Mucosa of gallbladder (tissue), 1 donor: ENCODE measurements around the gene ARHGEF4. TPM values are rescaled to one million over a fixed set of nuclear protein-coding genes. Genes with fewer than 3 reads are reported as not detected.

Experiments
- DNase-seq: peaks from one replicate; pipeline ENCODE4 v3.0.0-alpha.2; 2020; ENCODE audit warnings: low spot score
- total RNA-seq: library from RNA; stranded (reverse); gene quantifications from one replicate; pipeline ENCODE4 v1.2.1, GENCODE V29; 2021
- donor health status: DM: no; HTN: no; CAD: no.

The ARHGEF4 gene
- total RNA-seq, 1 donor from 2014 or later = 11.7 TPM

DNA sequence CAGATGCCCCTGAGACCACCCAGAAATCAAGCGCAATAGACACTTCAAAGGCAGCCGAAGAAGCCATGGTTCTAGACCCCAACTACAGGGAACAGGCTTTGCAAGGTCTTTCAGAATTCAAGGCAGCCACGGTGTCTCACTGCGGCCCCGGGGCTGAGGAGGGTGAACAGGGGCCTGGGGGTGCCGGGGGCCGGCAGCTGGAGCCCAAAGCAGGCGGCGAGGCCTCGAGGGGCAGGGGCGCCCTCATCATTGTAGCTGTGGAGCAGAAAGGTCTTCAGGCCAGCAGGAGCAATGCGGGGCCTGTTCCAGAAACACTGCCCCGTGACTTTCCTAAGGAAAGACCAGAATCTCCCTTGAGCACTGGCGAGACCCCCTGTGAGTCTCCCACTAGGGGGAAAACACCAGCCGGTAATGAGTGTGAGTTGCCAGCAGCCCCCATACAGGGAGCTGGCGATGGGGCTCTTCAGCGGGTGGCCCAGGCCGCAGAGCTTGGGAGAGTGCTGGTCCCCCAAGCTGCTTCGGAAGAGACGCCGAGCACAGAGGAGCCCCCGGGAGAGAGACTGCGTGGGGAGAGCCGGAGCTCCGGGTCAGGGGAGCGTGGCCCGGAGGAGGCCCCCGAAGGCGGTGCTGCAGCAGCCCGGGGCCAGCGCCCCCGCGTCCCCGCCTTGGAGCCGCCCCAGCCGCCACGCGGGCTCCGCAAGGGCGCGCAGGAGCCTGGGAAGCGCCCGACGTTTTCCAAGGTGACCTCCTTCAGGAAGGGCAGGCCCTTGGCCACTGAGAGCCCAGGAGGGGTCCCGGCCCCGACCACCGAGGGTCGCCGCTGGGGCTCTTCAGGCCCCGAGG, 79.1 kb downstream of the ARHGEF4 start:
- DNase-seq = no peak

DNA sequence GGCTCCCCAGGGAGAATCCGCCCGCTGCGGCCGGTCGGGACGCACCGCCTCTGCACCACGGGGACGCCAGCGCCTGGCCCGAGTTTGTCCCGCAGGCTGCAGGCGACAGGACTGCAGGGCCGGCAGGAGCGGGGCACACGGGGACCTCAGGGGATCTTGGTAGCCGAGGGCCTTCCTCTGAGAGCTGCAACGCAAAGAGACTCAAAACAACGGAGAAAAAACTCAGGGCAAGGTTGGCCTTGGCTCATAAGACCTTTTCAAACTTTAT, 79.7 kb downstream of the ARHGEF4 start:
- no peak for DNase-seq

DNA sequence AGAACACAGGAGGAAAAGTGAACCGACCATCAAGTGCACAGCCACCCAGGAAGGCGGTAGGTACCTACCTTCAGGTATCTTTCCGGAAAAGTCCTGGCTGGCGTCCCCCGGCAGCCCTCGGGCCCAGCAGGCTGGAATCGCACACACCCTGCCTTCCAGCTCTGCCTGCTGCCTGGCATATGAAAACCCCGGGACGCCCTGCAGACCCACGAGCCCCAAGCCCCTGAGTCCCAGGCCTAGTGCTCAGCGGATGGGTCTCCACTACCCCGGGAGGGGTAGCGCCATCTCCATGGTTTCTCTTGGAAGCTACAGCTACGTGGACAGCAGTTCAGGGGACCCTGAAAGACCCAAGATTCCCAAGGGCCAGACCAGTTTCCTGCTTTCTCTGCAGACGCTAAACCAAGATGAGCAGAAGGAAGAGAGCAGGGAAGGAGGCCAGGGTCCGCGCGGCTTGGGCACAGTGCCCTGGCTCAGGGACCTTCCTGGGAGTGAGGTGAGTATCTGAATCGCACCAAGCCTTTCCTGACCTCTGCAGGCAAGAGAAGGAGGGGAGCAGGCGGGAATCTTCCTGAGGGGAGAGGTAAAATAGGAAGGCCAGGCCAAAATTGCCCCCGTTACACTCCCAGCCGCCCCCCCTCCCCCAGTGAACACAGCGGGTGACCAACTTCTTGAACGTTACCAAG, 80.4 kb downstream of the ARHGEF4 start:
- no peak for DNase-seq

DNA sequence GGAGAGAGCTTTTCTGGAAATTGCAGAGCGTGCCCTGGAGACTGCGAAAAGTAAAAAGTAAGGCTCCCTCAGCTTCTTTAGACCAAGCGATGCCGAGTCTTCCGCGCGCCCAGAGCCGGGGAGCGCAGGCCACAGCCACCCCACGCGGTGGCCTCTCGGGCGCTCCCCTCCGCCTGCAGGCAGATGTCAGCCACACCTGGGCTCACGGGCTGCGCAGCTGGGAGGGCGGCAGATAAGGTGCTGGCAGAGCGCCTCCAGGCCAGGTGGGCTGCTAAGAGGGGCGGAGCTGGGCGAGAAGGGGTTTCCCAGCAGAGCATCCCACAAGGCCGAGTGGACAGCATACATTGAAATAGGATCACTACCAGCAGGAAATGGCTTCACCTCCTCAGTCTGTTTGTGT, 81.7 kb downstream of the ARHGEF4 start:
- DNase-seq = no peak

DNA sequence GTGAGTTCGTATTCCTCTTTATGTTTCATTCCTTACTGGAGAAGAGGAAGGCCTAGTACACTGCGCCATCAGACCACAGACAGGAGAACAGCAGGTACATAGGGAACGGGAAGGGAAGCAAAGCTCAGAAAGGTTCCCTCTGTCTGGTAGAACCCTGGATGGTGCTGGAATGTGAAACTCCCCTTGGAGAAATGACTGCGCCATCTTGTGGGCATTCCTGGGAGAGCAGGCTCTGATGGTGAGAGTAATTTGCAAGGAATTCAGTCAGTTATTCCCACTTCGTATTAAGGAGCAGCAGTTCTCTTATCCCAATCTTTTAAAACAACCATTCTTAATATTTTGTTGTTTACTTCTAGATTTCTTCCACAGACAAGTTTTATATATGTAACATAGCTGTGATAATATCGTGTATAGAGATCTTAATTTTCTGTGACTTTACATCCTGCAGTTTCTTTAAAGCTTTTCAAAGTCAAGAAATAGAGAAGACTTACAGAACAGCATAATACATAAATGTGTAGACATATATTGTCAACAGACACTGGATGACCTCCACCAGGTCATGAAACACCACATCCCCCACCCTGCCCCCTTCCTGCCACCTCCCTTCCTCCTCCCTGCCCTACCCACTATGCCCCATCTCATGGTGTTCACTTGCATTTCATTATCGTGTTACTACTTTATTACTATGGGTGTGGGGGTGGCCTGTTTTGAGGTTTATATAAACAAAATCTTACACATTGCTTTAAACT, 83.9 kb downstream of the ARHGEF4 start:
- DNase-seq = peak; percentile 57

GRCh38 chr2:130921164-130921476, 84.4 kb downstream of the ARHGEF4 start:
- no peak for DNase-seq

GRCh38 chr2:130922417-130922816, 85.7 kb downstream of the ARHGEF4 start:
- no peak for DNase-seq

DNA sequence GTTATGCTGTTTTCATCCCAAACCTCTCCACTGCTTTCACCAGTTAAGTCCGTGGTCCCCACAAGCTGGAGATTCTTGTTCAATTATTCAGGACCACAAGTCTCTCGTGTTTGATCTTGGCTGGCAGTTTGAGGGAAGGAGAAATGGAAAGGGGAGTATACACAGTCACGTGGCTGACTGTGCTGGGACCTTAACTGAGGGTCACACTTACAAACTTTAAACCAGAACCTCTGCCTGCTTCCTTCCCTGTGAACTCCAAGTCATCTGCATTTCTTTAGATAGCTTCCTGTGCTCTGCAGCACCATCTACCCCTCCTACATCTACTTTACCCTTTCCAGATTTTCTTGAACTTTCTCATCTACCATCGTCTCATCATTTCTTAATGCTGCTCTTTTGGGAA, 91.7 kb downstream of the ARHGEF4 start:
- no peak for DNase-seq

DNA sequence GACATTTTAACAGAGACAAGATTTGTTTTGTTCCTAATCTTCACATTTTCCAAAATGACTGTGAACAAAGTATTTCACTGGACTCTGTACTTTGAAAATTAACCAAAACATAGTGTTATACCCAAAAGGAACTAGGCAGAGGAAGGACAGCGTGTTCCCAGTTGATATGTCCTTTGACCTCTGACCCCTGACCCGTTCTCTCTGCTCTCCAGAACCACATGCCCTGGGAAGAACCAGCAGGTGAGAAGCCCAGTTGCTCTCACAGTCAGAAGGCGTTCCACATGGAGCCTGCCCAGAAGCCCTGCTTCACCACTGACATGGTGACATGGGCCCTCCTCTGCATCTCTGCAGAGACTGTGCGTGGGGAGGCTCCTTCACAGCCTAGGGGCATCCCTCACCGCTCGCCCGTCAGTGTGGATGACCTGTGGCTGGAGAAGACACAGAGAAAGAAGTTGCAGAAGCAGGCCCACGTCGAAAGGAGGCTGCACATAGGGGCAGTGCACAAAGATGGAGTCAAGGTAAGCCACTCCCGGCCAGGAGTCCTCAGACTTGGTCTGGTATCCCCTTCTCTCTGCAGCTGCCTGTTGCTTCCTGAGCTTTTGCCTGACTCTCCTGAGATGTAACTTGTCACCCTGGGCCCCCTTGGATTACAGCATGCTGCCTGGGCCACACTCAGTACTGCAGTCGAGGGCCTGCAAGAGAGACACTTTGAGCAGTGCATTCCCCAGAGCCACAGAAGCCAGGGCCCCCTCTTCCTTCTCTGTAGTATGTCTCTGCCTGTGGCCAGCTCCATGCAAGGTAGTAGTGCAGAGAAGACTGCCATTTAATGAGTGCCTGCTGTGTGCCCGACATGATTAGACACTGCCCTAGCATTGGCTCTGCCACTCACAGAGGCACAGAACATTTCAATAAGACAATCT, 94.3 kb downstream of the ARHGEF4 start:
- DNase-seq = no peak

DNA sequence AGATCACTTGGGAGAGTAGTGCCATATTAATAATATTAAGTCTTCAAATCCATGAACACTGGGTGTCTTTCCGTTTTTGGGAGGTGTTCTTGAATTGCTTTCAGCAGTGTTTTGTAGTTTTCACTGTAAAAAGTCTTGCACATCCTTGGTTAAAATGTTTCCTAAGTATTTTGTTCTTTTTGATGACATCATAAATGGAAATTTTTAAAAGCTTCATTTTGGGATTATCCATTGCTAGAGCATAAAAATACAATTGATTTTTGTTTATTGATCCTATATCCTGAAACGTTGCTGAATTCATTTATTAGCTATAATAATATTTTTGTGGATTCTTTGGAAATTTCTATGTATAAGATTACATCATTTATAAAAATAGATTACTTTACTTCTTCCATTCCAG, 96.8 kb downstream of the ARHGEF4 start:
- no peak for DNase-seq

- DNase-seq = no peak
These were observed 99.7 kb downstream of the ARHGEF4 start for GRCh38 chr2:130936451-130936850.

DNA sequence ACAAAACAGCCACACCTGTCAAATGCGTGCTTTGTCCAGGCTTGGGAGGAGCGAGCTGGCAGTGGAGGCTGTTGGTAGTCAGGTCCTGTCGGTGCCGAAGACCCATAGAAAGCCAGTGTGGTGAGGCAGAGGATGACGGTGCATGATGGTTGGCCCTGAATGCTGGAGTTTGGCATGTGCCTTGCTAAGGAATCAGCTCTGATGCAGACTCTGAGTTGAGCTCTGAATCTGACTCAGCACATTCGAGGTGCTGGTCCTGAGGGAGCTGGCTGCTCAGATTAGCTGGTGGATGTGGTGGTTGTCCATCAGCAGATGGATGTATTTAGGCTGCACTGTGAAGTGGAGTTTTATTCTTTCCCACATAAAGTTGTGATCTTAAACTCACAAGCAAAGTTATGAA, 111.3 kb downstream of the ARHGEF4 start:
- DNase-seq = no peak

- no peak for DNase-seq
These were observed 113.2 kb downstream of the ARHGEF4 start for GRCh38 chr2:130949954-130950353.

DNA sequence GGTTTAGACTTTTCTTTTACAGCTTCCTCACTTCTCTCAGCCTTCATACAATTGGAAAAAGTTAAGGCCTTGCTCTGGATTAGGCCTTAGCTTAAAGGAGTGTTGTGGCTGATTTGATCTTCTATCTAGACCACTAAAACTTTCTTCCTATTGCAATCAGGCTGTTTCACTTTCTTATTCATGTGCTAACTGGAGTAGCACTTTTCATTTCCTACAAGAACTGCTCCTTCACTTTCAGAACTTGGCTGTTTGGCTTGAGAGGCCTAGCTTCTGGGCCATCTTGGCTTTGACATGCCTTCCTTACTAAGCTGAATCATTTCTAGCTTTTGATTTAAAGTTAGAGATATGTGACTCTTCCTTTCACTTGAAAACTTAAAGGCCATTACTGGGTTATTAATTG, 114.3 kb downstream of the ARHGEF4 start:
- DNase-seq = no peak

DNA sequence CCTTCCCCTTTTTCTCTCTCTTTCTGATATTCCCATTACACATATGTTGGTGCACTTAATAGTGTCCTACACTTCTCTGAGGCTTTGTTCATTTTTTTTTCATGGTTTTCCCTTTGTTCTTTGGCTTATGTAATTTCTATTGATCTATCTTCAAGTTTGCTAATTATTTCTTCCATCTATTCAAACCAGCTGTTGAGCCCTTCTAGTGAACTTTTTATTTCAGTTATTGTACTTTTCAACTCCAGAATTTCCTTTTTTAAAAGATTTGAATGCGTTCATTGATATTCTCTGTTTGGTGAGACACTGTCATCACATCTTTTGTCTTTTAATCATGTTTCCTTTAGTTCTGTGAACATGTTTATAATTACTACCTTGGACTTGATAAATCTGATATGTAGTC, 118.2 kb downstream of the ARHGEF4 start:
- DNase-seq = no peak

GRCh38 chr2:130957915-130958314, 121.2 kb downstream of the ARHGEF4 start:
- no peak for DNase-seq

DNA sequence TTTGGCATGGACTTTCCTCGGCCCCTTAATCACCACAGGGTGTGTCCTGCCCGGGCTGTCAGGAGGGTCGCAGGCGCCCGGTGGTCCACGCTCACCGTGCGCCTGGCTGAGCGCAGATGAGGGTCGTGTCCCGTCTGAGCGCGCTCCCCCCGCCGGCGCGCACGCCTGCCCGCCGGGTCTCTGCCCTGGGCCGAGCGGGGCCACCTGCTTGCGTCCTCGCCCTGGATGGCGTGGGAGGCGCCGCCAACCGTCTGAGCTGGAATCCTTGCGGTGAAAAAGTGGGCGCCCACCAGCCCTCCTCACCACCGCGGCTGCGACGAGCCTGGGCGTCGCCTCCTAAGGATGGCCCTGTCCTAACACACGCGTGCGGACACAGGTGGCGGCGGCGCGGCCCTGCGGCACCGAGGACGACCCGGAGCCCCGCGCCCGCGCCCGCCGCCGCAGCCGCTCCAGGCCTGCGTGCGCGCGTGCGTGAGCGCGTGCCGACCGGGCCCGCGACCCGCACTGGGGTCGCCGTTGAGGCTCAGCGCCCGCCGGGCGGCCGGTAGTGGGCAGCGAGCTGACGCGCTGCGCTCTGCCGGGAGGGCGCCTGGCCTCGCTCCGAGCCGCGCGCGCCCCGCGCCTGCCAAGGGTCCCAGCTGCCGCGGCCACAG, 126.6 kb downstream of the ARHGEF4 start:
- DNase-seq = no peak

- no peak for DNase-seq
These were observed 127.4 kb downstream of the ARHGEF4 start for GRCh38 chr2:130963849-130964793.

DNA sequence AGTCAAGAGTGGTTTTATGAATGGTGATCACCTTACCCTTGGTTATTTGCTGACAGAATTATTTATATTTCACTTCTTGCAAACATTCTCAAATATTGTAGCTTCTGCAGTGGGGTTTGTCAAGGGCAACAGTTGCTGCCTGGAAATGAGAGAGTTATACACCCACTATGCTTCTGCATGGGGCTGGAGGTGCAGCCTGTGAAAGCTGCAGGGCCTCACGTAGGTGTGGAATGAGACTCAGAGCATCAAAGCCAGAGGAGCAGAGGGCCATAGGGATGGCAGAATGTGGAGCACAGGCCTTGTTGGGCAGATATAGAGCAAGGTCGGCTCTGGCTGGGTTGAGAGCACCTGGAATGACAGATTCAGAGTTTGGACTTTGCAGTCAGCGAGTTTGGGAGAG, 128.2 kb downstream of the ARHGEF4 start:
- DNase-seq = no peak

GRCh38 chr2:130966149-130966774, 129.5 kb downstream of the ARHGEF4 start:
- DNase-seq = no peak
